Esophagus muscularis mucosa (tissue), 3 donors: Measurements from ENCODE around the gene NHSL1.

ENCODE experiments used
- CTCF ChIP-seq, 3 experiments: fragments of 200-600 bp in 2 of 3; fragments of 450-650 bp in 1 of 3; sonication (generic) in 2 of 3; IDR thresholded peaks; one replicate each; pipeline ENCODE4 v1.5.1; 2017 to 2019; ENCODE audit warnings: antibody characterized with exemption in 3 of 3, mild to moderate bottlenecking in 2 of 3, moderate library complexity in 1 of 3
- POLR2A ChIP-seq: fragments of 450-650 bp; IDR thresholded peaks from one replicate; pipeline ENCODE4 v1.6.1; 2017; ENCODE audit warnings: antibody characterized with exemption, moderate library complexity, mild to moderate bottlenecking, low read depth

- TF ChIP-seq CTCF (IDR thresholded peaks at IDR 0.05) = no peak
- no peak for TF ChIP-seq POLR2A
Measured at GRCh38 chr6:138485005-138485545, 14.2 kb downstream of the NHSL1 start.
